ENCODE measurements around the gene IFIT3. TPM values are rescaled to one million over a fixed set of nuclear protein-coding genes. Genes with fewer than 3 reads are reported as not detected.

Gene IFIT3
- polyA plus RNA-seq, 1 of the 3 experiments (the other 2 are of a cell fraction) = 3.2 TPM

DNA sequence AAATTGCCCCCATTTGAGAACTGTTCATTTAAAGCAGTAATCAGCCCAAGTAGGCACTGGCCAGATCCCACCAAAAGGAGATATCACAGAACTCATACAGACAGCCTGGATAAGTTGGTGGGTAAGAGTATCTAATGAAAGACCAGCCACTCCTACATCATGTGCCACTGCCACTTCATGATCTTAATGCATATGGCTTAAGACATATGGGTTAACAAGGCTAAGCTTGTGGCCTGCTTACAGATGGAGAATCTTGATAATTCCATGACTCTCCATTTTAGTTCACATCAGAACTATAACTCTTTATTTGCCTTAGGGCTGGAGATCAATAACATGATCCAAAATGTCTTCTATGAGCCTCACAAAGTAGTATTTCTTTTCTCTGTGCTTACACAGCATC is 43.3 kb downstream of the IFIT3 start:
- TF ChIP-seq, protein P1, sequence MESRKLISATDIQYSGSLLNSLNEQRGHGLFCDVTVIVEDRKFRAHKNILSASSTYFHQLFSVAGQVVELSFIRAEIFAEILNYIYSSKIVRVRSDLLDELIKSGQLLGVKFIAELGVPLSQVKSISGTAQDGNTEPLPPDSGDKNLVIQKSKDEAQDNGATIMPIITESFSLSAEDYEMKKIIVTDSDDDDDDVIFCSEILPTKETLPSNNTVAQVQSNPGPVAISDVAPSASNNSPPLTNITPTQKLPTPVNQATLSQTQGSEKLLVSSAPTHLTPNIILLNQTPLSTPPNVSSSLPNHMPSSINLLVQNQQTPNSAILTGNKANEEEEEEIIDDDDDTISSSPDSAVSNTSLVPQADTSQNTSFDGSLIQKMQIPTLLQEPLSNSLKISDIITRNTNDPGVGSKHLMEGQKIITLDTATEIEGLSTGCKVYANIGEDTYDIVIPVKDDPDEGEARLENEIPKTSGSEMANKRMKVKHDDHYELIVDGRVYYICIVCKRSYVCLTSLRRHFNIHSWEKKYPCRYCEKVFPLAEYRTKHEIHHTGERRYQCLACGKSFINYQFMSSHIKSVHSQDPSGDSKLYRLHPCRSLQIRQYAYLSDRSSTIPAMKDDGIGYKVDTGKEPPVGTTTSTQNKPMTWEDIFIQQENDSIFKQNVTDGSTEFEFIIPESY (IDR thresholded peaks at IDR 0.05; ENCODE audit: borderline replicate concordance, low read depth) = no peak
- TF ChIP-seq, protein P2, sequence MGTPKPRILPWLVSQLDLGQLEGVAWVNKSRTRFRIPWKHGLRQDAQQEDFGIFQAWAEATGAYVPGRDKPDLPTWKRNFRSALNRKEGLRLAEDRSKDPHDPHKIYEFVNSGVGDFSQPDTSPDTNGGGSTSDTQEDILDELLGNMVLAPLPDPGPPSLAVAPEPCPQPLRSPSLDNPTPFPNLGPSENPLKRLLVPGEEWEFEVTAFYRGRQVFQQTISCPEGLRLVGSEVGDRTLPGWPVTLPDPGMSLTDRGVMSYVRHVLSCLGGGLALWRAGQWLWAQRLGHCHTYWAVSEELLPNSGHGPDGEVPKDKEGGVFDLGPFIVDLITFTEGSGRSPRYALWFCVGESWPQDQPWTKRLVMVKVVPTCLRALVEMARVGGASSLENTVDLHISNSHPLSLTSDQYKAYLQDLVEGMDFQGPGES (IDR thresholded peaks at IDR 0.05; ENCODE audit: low read depth, low read length) = no peak
- TF ChIP-seq YY1 (IDR thresholded peaks at IDR 0.05; ENCODE audit: low read depth) (no peak), GATA2 (CRISPR knock-in tag; IDR thresholded peaks at IDR 0.05) (no peak), SMC3 (IDR thresholded peaks at IDR 0.05; ENCODE audit: low read depth, low read length) (no peak), MAX (IDR thresholded peaks at IDR 0.05; ENCODE audit: low read depth) (no peak), PBX3 (IDR thresholded peaks at IDR 0.05) (no peak), USF1 (IDR thresholded peaks at IDR 0.05; ENCODE audit: borderline replicate concordance, low read depth) (no peak), MXI1 (IDR thresholded peaks at IDR 0.05; ENCODE audit: low read depth, low read length) (no peak), ELF1 (IDR thresholded peaks at IDR 0.05) (no peak), TAF1 (IDR thresholded peaks at IDR 0.05; ENCODE audit: borderline replicate concordance, low read depth, low read length) (no peak)
- Histone ChIP-seq H3K9ac (no peak overlapping the region), H3K4me1 (ENCODE audit: control insufficient read depth in 1 of 2, insufficient read depth in 2 of 2, low read depth in 1 of 2, low read length in 1 of 2) (peaks cover 14 to 23% of the 10 kb centered on the region in 2 experiments), H4K20me1 (ENCODE audit: insufficient read depth) (no peaks in the 10 kb centered on the region), H3K27me3 (ENCODE audit: insufficient read depth) (no peaks in the 10 kb centered on the region), H3K4me2 (no peak overlapping the region), H3K9me2 (no peaks in the 10 kb centered on the region), H3K79me2 (ENCODE audit: insufficient read depth) (no peaks in the 10 kb centered on the region), H2AFZ (ENCODE audit: low read depth) (no peak overlapping the region), H3K4me3 (ENCODE audit: low read depth in 2 of 2, low read length in 1 of 2) (no peak overlapping the region), H3K27ac (ENCODE audit: low read depth in 2 of 2, low read length in 1 of 2) (no peak overlapping the region), H3K9me3 (no peaks in the 10 kb centered on the region), H3K36me3 (replicated peaks in 1 of 2; ENCODE audit: control insufficient read depth in 1 of 2, insufficient read depth in 2 of 2, low read length in 1 of 2) (no peaks in the 10 kb centered on the region), H3F3A (replicated peaks; ENCODE audit: insufficient read depth) (peaks cover 4% of the 10 kb centered on the region)
- CTCF ChIA-PET = interaction anchor here (0.7 kb wide), 1 partner anchor 15 kb away, joined by 3 read pairs; no protein-coding TSS in a partner anchor
- POLR2A ChIA-PET = no interaction called here
- no peak for DNase-seq

GRCh38 chr10:89371987-89372386 is 44.2 kb downstream of the IFIT3 start:
- H3K9me3 ChIP-seq = no peaks in the 10 kb centered on the region
- H3K9ac ChIP-seq = no peak overlapping the region
- no peaks in the 10 kb centered on the region for H3K9me2 ChIP-seq
- H3K27ac ChIP-seq (ENCODE audit: low read depth in 2 of 2, low read length in 1 of 2) = no peak overlapping the region
- CTCF ChIA-PET = interaction anchor here (3.3 kb wide), 1 partner anchor 17 kb away, joined by 15 read pairs; no protein-coding TSS in a partner anchor
- H3K79me2 ChIP-seq (ENCODE audit: insufficient read depth) = no peaks in the 10 kb centered on the region
- POLR2A ChIA-PET = no interaction called here
- H3K4me2 ChIP-seq = no peak overlapping the region
- H3K36me3 ChIP-seq (replicated peaks in 1 of 2; ENCODE audit: control insufficient read depth in 1 of 2, insufficient read depth in 2 of 2, low read length in 1 of 2) = no peaks in the 10 kb centered on the region
- H3K27me3 ChIP-seq (ENCODE audit: insufficient read depth) = no peaks in the 10 kb centered on the region
- H4K20me1 ChIP-seq (ENCODE audit: insufficient read depth) = no peaks in the 10 kb centered on the region
- no peak overlapping the region for H3K4me3 ChIP-seq (ENCODE audit: low read depth in 2 of 2, low read length in 1 of 2)
- WGBS (ENCODE audit: low lambda C conversion rate) = 100% methylated on average over 3 of the region's 3 CpGs
- DNase-seq = no peak
- H3K4me1 ChIP-seq (ENCODE audit: control insufficient read depth in 1 of 2, insufficient read depth in 2 of 2, low read depth in 1 of 2, low read length in 1 of 2) = peaks cover 14 to 23% of the 10 kb centered on the region in 2 experiments
- no peak overlapping the region for H2AFZ ChIP-seq (ENCODE audit: low read depth)
- peaks cover 4% of the 10 kb centered on the region for H3F3A ChIP-seq (replicated peaks; ENCODE audit: insufficient read depth)
- TF ChIP-seq, protein P3, sequence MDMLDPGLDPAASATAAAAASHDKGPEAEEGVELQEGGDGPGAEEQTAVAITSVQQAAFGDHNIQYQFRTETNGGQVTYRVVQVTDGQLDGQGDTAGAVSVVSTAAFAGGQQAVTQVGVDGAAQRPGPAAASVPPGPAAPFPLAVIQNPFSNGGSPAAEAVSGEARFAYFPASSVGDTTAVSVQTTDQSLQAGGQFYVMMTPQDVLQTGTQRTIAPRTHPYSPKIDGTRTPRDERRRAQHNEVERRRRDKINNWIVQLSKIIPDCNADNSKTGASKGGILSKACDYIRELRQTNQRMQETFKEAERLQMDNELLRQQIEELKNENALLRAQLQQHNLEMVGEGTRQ (IDR thresholded peaks at IDR 0.05; ENCODE audit: borderline replicate concordance, low read depth, low read length) = no peak
- TF ChIP-seq REST (IDR thresholded peaks at IDR 0.05; ENCODE audit: low read depth, low read length) = no peak
- TF ChIP-seq SIN3A (IDR thresholded peaks at IDR 0.05; ENCODE audit: borderline replicate concordance, low read depth, low read length) = no peak
- no peak for TF ChIP-seq FOSL2 (IDR thresholded peaks at IDR 0.05; ENCODE audit: borderline replicate concordance, low read depth)
- TF ChIP-seq PBX3 (IDR thresholded peaks at IDR 0.05) = no peak
- no peak for TF ChIP-seq RFX5 (IDR thresholded peaks at IDR 0.05; ENCODE audit: low read length)

Data from SK-N-SH (cell line).